Measurements from ENCODE around the gene KANSL2. TPM values are rescaled to one million over a fixed set of nuclear protein-coding genes. Genes with fewer than 3 reads are reported as not detected.
A peak's percentile ranks its signal among the peaks of the same experiment; 100 is the strongest.
"Not testable (repeated sequence)": the region's sequence is repeated elsewhere in the genome, so short reads cannot be mapped to it uniquely, and the experiment has no call there.

KANSL2 gene
- total RNA-seq, 1 donor from 2014 or later = 37.5 TPM

GRCh38 chr12:48630346-48630745 is 51.7 kb downstream of the KANSL2 start:
- TF ChIP-seq, protein P1, sequence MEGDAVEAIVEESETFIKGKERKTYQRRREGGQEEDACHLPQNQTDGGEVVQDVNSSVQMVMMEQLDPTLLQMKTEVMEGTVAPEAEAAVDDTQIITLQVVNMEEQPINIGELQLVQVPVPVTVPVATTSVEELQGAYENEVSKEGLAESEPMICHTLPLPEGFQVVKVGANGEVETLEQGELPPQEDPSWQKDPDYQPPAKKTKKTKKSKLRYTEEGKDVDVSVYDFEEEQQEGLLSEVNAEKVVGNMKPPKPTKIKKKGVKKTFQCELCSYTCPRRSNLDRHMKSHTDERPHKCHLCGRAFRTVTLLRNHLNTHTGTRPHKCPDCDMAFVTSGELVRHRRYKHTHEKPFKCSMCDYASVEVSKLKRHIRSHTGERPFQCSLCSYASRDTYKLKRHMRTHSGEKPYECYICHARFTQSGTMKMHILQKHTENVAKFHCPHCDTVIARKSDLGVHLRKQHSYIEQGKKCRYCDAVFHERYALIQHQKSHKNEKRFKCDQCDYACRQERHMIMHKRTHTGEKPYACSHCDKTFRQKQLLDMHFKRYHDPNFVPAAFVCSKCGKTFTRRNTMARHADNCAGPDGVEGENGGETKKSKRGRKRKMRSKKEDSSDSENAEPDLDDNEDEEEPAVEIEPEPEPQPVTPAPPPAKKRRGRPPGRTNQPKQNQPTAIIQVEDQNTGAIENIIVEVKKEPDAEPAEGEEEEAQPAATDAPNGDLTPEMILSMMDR (IDR thresholded peaks at IDR 0.05; ENCODE audit: unreplicated experiment) = no peak
- H3K9me3 Mint-ChIP-seq (ENCODE audit: unreplicated experiment) = no peaks in the 10 kb centered on the region
- no peak overlapping the region for H3K4me3 Mint-ChIP-seq (ENCODE audit: unreplicated experiment)
- H3K27me3 Mint-ChIP-seq (ENCODE audit: unreplicated experiment) = peaks cover 3% of the 10 kb centered on the region
- DNase-seq (ENCODE audit: low spot score) = no peak
- no peak overlapping the region for H3K27ac Mint-ChIP-seq (ENCODE audit: unreplicated experiment)
- peaks cover 6% of the 10 kb centered on the region for H3K4me1 Mint-ChIP-seq (ENCODE audit: unreplicated experiment)
- no peaks in the 10 kb centered on the region for H3K36me3 Mint-ChIP-seq (ENCODE audit: low read depth, unreplicated experiment)

DNA sequence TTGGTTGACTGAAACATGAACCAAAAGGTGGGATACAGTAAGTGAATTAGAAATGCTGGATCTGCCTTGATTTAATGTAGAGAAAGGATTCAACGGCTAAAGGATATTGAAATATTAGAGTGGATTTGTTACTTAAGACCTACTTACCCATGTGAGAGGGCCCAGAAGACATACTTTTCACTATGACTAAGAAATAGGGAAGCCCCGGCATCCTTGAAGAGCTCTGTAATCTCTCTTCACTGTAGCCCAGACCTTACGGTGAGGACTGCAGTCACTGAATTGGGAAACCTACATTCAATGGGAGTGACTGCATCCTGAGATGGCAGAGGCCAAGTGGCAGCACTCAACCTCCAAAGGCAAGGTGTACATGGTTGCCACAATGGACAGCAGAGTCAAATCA is 52.5 kb downstream of the KANSL2 start:
- H3K27me3 Mint-ChIP-seq (ENCODE audit: unreplicated experiment) = peaks cover 3% of the 10 kb centered on the region
- no peak for DNase-seq (ENCODE audit: low spot score)
- TF ChIP-seq, protein P1 (IDR thresholded peaks at IDR 0.05; ENCODE audit: unreplicated experiment) = no peak
- H3K36me3 Mint-ChIP-seq (ENCODE audit: low read depth, unreplicated experiment) = no peaks in the 10 kb centered on the region
- no peaks in the 10 kb centered on the region for H3K9me3 Mint-ChIP-seq (ENCODE audit: unreplicated experiment)
- H3K4me1 Mint-ChIP-seq (ENCODE audit: unreplicated experiment) = peaks cover 4% of the 10 kb centered on the region
- H3K27ac Mint-ChIP-seq (ENCODE audit: unreplicated experiment) = no peak overlapping the region
- H3K4me3 Mint-ChIP-seq (ENCODE audit: unreplicated experiment) = no peak overlapping the region

DNA sequence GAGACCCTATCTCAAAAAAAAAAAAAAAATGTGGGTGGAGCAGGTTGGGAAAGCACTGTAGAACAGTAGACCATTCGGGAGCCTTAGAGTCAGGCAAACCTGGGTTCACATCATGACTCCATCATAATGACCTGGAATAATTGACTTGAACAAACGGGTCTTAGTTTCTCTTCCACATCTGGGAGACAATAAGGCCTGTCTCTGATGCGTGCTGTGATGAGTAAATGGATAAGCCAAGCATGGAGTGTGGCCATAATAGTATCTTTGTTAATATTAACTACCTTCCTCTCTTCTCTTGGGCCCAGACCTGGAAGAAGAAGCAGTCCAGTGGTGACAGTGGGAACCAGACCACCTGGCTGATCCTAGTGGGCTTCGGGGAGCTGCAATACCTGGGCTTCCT is 54.5 kb downstream of the KANSL2 start:
- no peak for DNase-seq (ENCODE audit: low spot score)
- Mint-ChIP-seq H3K9me3 (ENCODE audit: unreplicated experiment) (no peaks in the 10 kb centered on the region), H3K27me3 (ENCODE audit: unreplicated experiment) (peaks cover 3% of the 10 kb centered on the region), H3K4me1 (ENCODE audit: unreplicated experiment) (no peaks in the 10 kb centered on the region), H3K27ac (ENCODE audit: unreplicated experiment) (no peak overlapping the region), H3K4me3 (ENCODE audit: unreplicated experiment) (no peak overlapping the region), H3K36me3 (ENCODE audit: low read depth, unreplicated experiment) (peaks cover 3% of the 10 kb centered on the region)
- TF ChIP-seq, protein P1 (IDR thresholded peaks at IDR 0.05; ENCODE audit: unreplicated experiment) = no peak

GRCh38 chr12:48622997-48623396 is 59.0 kb downstream of the KANSL2 start:
- DNase-seq (ENCODE audit: low spot score); H3K4me3 Mint-ChIP-seq (ENCODE audit: unreplicated experiment); H3K27me3 Mint-ChIP-seq (ENCODE audit: unreplicated experiment); H3K36me3 Mint-ChIP-seq (ENCODE audit: low read depth, unreplicated experiment); H3K4me1 Mint-ChIP-seq (ENCODE audit: unreplicated experiment); H3K9me3 Mint-ChIP-seq (ENCODE audit: unreplicated experiment); H3K27ac Mint-ChIP-seq (ENCODE audit: unreplicated experiment): not testable (repeated sequence)

DNA sequence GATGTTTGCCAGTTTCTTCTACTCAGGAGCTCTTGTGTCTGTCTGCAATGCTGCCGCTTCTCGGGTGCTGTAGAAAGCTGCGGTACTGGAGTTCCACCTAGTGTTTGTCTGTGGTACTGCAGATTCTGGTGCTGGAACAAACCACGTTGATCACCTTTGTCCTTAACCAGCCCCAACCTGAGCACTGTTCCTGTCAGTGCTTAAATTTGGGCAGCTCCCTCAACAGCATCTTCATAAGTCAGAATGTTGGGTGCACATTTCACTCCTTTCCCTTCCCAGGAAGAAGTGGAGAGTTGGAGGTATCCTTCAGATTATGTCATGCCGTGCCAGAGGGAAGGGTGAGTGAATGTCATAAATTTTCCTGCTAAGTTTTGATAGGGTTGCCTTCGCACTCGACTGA is 63.5 kb downstream of the KANSL2 start:
- no peak overlapping the region for H3K4me3 Mint-ChIP-seq (ENCODE audit: unreplicated experiment)
- H3K27me3 Mint-ChIP-seq (ENCODE audit: unreplicated experiment) = no peaks in the 10 kb centered on the region
- H3K9me3 Mint-ChIP-seq (ENCODE audit: unreplicated experiment) = peaks cover under 1% of the 10 kb centered on the region
- TF ChIP-seq, protein P1 (IDR thresholded peaks at IDR 0.05; ENCODE audit: unreplicated experiment) = peak; percentile 98
- H3K36me3 Mint-ChIP-seq (ENCODE audit: low read depth, unreplicated experiment) = peaks cover 3% of the 10 kb centered on the region
- no peak overlapping the region for H3K27ac Mint-ChIP-seq (ENCODE audit: unreplicated experiment)
- DNase-seq (ENCODE audit: low spot score) = peak; percentile 82
- H3K4me1 Mint-ChIP-seq (ENCODE audit: unreplicated experiment) = no peaks in the 10 kb centered on the region

DNA sequence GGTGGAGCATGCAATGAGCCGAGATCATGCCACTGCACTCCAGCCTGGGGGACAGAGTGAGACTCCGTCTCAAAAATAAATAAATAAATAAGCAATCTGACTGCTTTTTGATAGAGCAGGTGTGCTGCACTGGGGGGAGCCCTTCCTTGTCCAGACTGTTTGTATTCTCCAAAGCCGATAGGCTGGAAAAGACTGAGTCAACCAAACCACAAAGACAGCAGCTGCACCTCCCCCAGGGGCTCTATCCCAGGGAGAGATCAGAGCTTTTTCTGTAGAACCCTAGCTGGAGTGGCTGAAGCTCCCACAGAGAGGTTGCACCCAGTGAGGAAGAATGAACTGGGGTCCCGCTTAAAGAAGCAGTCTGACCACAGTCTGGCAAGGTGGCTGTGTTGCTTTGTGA is 66.4 kb downstream of the KANSL2 start:
- H3K27ac Mint-ChIP-seq (ENCODE audit: unreplicated experiment) = no peak overlapping the region
- TF ChIP-seq, protein P1 (IDR thresholded peaks at IDR 0.05; ENCODE audit: unreplicated experiment) = no peak
- no peak for DNase-seq (ENCODE audit: low spot score)
- peaks cover 11% of the 10 kb centered on the region for H3K9me3 Mint-ChIP-seq (ENCODE audit: unreplicated experiment)
- H3K27me3 Mint-ChIP-seq (ENCODE audit: unreplicated experiment) = no peaks in the 10 kb centered on the region
- peaks cover 10% of the 10 kb centered on the region for H3K36me3 Mint-ChIP-seq (ENCODE audit: low read depth, unreplicated experiment)
- H3K4me1 Mint-ChIP-seq (ENCODE audit: unreplicated experiment) = no peaks in the 10 kb centered on the region
- no peak overlapping the region for H3K4me3 Mint-ChIP-seq (ENCODE audit: unreplicated experiment)

All from endothelial cell (in vitro differentiated cells).